ENCODE measurements around the gene MORN1. TPM values are rescaled to one million over a fixed set of nuclear protein-coding genes. Genes with fewer than 3 reads are reported as not detected.
A peak's percentile ranks its signal among the peaks of the same experiment; 100 is the strongest.

The MORN1 gene
- total and polyA plus RNA-seq, 2 of the 8 experiments (the other 6 are each of a cell fraction or from before 2014, with no cell fraction given), result 5.0 to 9.1 TPM

GRCh38 chr1:2286923-2287322 is 104.4 kb downstream of the MORN1 start:
- WGBS, 2 experiments (ENCODE audit: extremely low coverage in 1 of 2, insufficient coverage in 1 of 2, insufficient read length in 1 of 2, insufficient replicate concordance in 2 of 2, low coverage in 1 of 2, low lambda C conversion rate in 2 of 2, missing lambda C conversion rate in 1 of 2), result 85% methylated on average over 14 of the region's 15 CpGs; no CpG with 5 or more reads in 1 of the 2 experiments
- Histone ChIP-seq H2AK5ac (ENCODE audit: low read depth, low read length) (no peak overlapping the region), H3K79me2 (ENCODE audit: control insufficient read depth in 1 of 2, insufficient read depth in 2 of 2, low read length in 2 of 2) (peaks cover 9 to 87% of the 10 kb centered on the region in 2 experiments; a peak in 3 of 4 replicates), H3K27ac (ENCODE audit: low read depth, low read length) (no peak overlapping the region), H3K4ac (replicated peaks; ENCODE audit: insufficient read length, low read depth, low read length) (peak overlapping the region; percentile 37), H3K23ac (ENCODE audit: insufficient read length) (no peak overlapping the region), H3K23me2 (ENCODE audit: low read depth, low read length) (no peaks in the 10 kb centered on the region), H4K8ac (ENCODE audit: extremely low read depth, insufficient read depth, low read length) (no peak overlapping the region), H2BK15ac (ENCODE audit: low read length) (no peak overlapping the region), H3K56ac (replicated peaks; ENCODE audit: insufficient read length, low read depth, low read length) (no peak overlapping the region), H3K18ac (ENCODE audit: extremely low read depth, low read length) (no peak overlapping the region; the same call in 1 of the 2 replicates), H3K9me3 (ENCODE audit: insufficient read depth in 2 of 2, low read depth in 1 of 2, low read length in 1 of 2) (no peaks in the 10 kb centered on the region), H2BK12ac (ENCODE audit: low read depth, low read length) (no peak overlapping the region), H2BK5ac (ENCODE audit: low read depth, low read length) (no peak overlapping the region), H3K36me3 (ENCODE audit: control insufficient read depth in 2 of 4, insufficient read depth in 4 of 4, low read length in 3 of 4) (no peaks in the 10 kb centered on the region), H2BK120ac (replicated peaks; ENCODE audit: low read depth, low read length) (no peak overlapping the region), H3K79me1 (ENCODE audit: low read depth, low read length) (peaks cover 23% of the 10 kb centered on the region), H4K5ac (ENCODE audit: insufficient read length, low read depth, low read length) (no peak overlapping the region), H4K91ac (replicated peaks; ENCODE audit: insufficient read length, low read length) (no peak overlapping the region), H3K27me3 (replicated peaks in 1 of 4; ENCODE audit: control insufficient read depth in 3 of 4, extremely low read depth in 1 of 4, insufficient read depth in 3 of 4, low read length in 3 of 4) (no peaks in the 10 kb centered on the region), H3K9ac (replicated peaks in 1 of 4; ENCODE audit: extremely low read depth in 1 of 4, low read depth in 3 of 4, low read length in 3 of 4) (no peak overlapping the region), H3K4me2 (ENCODE audit: insufficient read depth in 1 of 2, low read depth in 2 of 2, low read length in 2 of 2) (no peak overlapping the region), H4K20me1 (replicated peaks in 1 of 2; ENCODE audit: control insufficient read depth in 1 of 2, insufficient read depth in 2 of 2, low read length in 2 of 2) (peaks cover 19 to 29% of the 10 kb centered on the region in 2 experiments), H3K14ac (ENCODE audit: insufficient read length) (no peak overlapping the region), H3K4me3 (ENCODE audit: extremely low read depth in 1 of 4, insufficient read depth in 2 of 4, low read depth in 3 of 4, low read length in 4 of 4) (no peak overlapping the region), H3K4me1 (replicated peaks in 1 of 4; ENCODE audit: control insufficient read depth in 3 of 4, insufficient read depth in 4 of 4, low read length in 3 of 4) (peaks cover 0 to 23% (median 15%) of the 10 kb centered on the region in 4 experiments; a peak in 5 of 7 replicates), H2AFZ (ENCODE audit: low read length) (no peak overlapping the region), H2BK20ac (ENCODE audit: low read length) (no peak overlapping the region)
- ChIA-PET POLR2A (ENCODE audit: partially characterized antibody) (no interaction called here), CTCF (ENCODE audit: partially characterized antibody) (interaction anchor here (0.7 to 1.6 kb wide), 3 partner anchors 38 to 111 kb away, joined by 3 read pairs; no protein-coding TSS in a partner anchor)
- DNase-seq (ENCODE audit: low read depth in 1 of 2, low spot score in 2 of 2) (no peak), FAIRE-seq (no peak)
- TF ChIP-seq MAX (IDR thresholded peaks at IDR 0.05) (no peak), BCL11A (IDR thresholded peaks at IDR 0.05; ENCODE audit: low read depth in 2 of 2, low read length in 2 of 2) (no peak), RXRA (IDR thresholded peaks at IDR 0.05; ENCODE audit: insufficient read depth, low read depth, low read length) (no peak), YY1 (IDR thresholded peaks at IDR 0.05; ENCODE audit: low read depth, low read length) (no peak), EP300 (IDR thresholded peaks at IDR 0.05; ENCODE audit: borderline replicate concordance in 1 of 2, low read depth in 2 of 2, low read length in 2 of 2) (no peak), GABPA (IDR thresholded peaks at IDR 0.05; ENCODE audit: borderline replicate concordance, insufficient read depth, low read length) (no peak), JUN (IDR thresholded peaks at IDR 0.05; ENCODE audit: low read depth, low read length) (no peak), ATF2 (IDR thresholded peaks at IDR 0.05; ENCODE audit: low read length) (no peak), SUZ12 (IDR thresholded peaks at IDR 0.05; ENCODE audit: low read length) (no peak), TBP (IDR thresholded peaks at IDR 0.05; ENCODE audit: low read depth, low read length) (no peak)
- TF ChIP-seq, protein P1, sequence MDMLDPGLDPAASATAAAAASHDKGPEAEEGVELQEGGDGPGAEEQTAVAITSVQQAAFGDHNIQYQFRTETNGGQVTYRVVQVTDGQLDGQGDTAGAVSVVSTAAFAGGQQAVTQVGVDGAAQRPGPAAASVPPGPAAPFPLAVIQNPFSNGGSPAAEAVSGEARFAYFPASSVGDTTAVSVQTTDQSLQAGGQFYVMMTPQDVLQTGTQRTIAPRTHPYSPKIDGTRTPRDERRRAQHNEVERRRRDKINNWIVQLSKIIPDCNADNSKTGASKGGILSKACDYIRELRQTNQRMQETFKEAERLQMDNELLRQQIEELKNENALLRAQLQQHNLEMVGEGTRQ (IDR thresholded peaks at IDR 0.05; ENCODE audit: low read length), result no peak

Measured in H1 (cell line).